CD4-positive, alpha-beta T cell treated with Interferon gamma for 1 hour (primary cell): ENCODE data around the gene FCHO1.

ENCODE experiments used
- DNase-seq: peaks from one replicate; pipeline ENCODE4 v3.0.0-alpha.2; 2020

Gene FCHO1, protein sequence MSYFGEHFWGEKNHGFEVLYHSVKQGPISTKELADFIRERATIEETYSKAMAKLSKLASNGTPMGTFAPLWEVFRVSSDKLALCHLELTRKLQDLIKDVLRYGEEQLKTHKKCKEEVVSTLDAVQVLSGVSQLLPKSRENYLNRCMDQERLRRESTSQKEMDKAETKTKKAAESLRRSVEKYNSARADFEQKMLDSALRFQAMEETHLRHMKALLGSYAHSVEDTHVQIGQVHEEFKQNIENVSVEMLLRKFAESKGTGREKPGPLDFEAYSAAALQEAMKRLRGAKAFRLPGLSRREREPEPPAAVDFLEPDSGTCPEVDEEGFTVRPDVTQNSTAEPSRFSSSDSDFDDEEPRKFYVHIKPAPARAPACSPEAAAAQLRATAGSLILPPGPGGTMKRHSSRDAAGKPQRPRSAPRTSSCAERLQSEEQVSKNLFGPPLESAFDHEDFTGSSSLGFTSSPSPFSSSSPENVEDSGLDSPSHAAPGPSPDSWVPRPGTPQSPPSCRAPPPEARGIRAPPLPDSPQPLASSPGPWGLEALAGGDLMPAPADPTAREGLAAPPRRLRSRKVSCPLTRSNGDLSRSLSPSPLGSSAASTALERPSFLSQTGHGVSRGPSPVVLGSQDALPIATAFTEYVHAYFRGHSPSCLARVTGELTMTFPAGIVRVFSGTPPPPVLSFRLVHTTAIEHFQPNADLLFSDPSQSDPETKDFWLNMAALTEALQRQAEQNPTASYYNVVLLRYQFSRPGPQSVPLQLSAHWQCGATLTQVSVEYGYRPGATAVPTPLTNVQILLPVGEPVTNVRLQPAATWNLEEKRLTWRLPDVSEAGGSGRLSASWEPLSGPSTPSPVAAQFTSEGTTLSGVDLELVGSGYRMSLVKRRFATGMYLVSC

DNA sequence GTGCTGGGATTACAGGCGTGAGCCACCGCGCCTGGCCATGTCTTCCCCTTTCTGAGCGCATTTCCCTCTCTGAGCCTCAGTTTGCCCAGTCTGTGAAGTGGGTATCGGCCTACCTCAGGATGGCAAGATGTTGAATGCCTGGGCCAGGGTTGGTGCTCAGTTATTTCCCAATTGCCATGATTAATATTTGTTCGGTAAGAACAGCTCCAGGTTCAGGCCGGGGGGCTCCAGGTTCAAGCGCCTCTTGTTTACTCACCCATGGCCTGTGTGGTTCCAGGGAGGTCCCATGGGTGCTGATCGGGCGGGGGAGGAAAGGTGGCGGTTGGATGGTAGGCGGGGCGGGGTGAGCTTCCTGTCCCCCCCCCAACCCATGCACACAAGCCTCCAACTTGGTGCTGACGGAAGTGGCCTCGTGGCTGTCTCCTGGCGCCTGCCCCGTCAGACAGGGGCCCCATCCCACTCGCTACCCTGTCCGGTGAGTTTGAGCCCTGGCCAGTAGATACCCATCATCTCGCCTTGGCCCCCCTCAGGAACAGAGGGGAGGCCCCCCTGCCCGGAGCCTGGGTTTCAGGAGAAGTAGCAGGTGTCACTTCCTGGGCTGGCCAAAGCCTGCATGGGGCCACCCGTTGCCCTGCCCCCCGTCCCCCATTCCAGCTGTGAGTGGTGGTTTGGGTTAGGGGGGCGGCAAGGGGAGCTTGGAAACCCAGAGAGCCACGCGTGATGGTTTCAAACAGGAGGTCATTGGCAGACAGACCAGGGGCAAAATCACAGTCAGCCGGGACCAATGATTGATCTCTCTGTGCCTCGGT lies at the start of gene FCHO1:
Gene FCHO1, plus strand, starts transcription at position 375 of the 809 bp plus-strand sequence. CDS start 3,688 bp downstream, outside the sequence.
- DNase-seq, result peak; percentile 88

GRCh38 chr19:17703824-17704463 lies 47.3 kb upstream of the FCHO1 start:
- DNase-seq, result peak; percentile 52

- no peak for DNase-seq
Observed at GRCh38 chr19:17706750-17707181, 44.5 kb upstream of the FCHO1 start.

GRCh38 chr19:17711851-17712250 lies 39.4 kb upstream of the FCHO1 start:
- no peak for DNase-seq

DNA sequence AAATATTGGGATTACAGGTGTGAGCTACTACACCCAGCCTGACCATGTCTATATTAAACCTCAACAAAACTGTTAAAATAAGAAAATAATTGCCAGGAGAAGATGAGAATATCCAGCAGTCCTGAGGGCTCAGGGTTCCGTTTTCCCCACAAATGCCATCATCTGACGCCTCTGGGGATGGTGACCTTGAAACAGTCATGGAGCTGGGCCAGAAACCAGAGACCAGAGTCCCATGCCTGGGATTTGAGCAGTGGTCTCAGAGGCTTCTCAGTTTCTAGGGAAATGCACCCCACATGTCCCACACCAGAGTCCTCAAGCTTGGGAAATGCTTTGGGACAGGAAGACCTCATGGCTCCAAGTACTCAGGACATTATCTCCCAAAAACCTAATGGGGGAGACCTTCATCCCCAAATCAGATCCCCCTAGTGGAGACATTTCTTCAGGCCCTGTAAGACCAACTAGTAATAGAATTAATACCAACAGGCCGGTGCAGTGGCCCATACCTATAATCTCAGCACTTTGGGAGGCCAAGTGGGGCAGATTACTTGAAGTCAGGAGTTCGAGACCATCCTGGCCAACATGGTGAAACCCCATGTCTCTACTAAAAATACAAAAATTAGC lies 34.9 kb upstream of the FCHO1 start:
- DNase-seq, result no peak

- no peak for DNase-seq
Observed at GRCh38 chr19:17718550-17718946, 32.7 kb upstream of the FCHO1 start.

DNA sequence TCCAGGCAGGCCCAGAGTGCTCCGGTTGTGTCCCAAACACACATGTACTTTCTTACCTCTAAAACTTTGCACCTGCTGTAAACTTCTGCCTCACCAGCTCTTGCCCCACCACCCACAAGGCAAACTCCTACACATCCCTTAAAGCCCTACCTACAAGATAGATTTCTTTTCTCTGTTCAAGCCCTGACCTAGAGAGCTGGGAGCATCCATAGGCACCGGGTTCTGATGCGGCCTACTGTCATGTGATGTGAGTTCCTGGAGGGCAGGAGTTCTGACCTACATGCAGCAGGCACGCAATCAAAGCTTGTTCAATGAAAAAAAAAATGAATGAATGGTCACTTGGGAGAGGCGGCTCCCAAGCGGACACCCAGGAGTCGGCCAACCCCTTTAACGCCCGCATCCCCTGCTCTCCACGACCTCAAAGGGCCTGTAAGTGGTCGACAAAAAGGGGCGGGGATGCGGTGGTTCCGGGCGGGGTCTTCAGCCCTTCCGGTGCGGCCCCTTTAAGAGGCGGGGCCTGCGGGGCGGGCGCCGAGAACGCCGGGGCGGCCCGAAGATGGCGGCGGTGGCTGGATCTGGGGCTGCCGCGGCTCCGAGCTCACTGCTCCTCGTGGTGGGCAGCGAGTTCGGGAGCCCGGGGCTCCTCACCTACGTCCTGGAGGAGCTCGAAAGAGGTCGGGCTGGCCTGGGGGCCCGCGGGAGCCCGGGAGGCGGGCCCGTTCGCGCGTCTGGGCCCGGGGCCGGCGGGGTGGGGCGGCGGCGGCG lies 32.1 kb upstream of the FCHO1 start, which contains the start of gene MAP1S:
Gene MAP1S, plus strand, starts transcription at position 534 of the 765 bp plus-strand sequence. Its CDS starts 23 bp downstream, at position 557.
- peak; percentile 50 for DNase-seq

- no peak for DNase-seq
Observed at GRCh38 chr19:17719730-17720400, 31.4 kb upstream of the FCHO1 start.

DNA sequence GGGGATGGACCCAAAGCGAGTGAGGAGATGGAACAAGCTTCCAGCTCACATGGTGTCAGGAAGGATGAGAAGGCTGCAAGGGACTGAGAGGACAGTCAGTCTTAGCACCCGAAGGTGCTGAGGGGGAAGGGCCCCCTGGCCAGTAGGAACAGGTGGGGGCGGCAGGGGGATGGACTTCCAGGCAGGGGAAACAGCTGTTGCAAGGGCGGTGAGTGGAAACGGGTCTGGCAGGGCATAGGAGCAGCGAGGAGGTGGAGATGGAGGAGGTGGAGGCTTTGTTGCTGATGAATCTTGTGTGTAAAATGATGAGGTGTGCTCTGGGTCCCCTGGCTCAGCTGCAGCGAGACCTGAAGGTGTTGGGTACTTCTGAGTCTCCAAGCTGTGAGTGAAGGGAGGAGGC lies 30.8 kb upstream of the FCHO1 start:
- no peak for DNase-seq

GRCh38 chr19:17721111-17721628 lies 30.1 kb upstream of the FCHO1 start:
- no peak for DNase-seq

DNA sequence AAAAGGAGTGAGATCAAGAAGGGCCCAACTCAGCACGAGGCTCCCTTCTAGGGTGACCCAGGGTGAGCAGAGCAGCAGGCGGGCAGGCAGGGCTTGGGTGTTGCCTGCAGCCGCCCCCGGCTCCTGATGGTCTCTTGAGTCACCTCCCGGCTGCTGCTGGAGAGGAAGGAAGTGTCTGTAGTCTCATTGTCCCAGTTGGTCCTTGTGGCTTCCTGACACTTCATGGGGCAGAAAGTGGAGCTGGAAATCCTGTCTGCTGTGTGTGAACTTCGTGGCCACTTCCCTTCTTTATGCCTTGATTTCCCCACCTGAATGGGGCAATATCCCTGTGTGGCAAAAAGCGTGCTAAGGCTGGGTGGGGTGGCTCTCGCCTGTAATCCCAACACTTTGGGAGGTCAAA lies 29.5 kb upstream of the FCHO1 start:
- DNase-seq, result peak; percentile 13

DNA sequence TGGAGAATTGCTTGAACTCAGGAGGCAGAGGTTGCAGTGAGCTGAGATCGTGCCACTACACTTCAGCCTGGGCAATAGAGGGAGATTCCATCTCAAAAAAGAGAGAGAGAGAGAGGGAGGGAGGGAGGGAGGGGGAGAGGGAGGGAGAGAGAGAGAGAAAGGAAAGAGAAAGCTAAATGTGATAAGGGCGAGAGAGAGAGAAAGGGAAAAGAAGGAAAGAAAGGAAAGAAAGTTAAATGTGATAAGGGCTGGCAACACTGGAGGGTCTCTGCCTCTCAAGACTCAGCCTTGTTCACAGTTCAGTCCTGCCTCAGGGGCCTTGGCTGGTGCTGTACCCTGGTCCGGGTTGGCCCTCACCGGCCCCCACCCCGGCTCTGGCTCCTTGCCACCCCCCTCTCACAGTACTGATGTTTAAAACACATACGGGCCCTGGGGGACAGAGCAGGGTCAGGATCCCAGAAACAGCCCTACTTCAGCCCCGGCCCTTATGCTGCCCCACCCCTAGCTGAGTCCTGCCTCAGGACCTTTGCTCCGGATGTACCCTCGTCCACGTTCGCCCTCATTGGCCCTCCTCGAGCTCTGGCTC lies 28.5 kb upstream of the FCHO1 start:
- no peak for DNase-seq

DNA sequence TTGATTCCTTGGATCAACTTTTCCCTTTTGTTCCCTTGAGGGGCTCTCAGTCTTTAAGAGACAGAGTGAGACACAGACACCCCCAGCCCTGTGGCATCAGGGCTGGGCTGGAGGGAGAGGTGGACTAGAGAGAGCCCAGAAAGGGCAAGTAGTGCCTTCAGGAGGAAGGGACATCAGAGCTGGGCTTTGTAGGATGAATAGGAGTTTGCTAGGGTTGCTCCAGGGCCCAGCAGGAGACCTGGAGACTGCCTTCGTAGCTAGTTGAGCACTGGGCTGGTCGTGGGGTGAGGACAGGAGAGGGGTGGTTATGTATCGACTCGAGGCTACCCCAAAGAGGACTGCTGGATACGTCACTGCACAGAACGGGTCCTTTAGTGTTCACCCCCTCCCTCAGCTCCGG lies 26.6 kb upstream of the FCHO1 start:
- DNase-seq, result no peak

- DNase-seq, result no peak
Observed at GRCh38 chr19:17725422-17726078, 25.7 kb upstream of the FCHO1 start.

DNA sequence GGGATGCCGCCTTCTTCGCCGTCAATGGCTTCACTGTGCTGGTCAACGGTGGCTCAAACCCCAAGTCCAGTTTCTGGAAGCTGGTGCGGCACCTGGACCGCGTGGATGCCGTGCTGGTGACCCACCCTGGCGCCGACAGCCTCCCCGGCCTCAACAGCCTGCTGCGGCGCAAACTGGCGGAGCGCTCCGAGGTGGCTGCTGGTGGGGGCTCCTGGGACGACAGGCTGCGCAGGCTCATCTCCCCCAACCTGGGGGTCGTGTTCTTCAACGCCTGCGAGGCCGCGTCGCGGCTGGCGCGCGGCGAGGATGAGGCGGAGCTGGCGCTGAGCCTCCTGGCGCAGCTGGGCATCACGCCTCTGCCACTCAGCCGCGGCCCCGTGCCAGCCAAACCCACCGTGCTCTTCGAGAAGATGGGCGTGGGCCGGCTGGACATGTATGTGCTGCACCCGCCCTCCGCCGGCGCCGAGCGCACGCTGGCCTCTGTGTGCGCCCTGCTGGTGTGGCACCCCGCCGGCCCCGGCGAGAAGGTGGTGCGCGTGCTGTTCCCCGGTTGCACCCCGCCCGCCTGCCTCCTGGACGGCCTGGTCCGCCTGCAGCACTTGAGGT lies 25.0 kb upstream of the FCHO1 start:
- DNase-seq, result no peak

- DNase-seq, result no peak
Observed at GRCh38 chr19:17726964-17727773, 24.1 kb upstream of the FCHO1 start.

GRCh38 chr19:17727843-17728242 lies 23.4 kb upstream of the FCHO1 start:
- no peak for DNase-seq

DNA sequence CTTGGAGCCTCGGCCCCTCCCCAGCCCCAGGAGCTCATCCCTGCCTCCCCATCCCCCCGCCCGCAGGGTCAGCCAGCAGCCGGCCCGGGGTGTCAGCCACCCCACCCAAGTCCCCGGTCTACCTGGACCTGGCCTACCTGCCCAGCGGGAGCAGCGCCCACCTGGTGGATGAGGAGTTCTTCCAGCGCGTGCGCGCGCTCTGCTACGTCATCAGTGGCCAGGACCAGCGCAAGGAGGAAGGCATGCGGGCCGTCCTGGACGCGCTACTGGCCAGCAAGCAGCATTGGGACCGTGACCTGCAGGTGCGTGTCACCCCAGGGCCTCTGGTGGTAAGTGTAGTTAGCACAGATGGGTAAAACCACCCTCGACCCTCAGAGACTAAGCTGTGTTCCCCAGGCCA lies 18.1 kb upstream of the FCHO1 start:
- no peak for DNase-seq
